OCI-LY3 (cell line): ENCODE results near the gene XRCC5.

Experiments
- EZH2phosphoT487 ChIP-seq: fragments of 200-600 bp; shearing (Covaris generic); IDR thresholded peaks from 2 replicates; pipeline ENCODE4 v1.6.1; 2018; ENCODE audit warnings: antibody characterized with exemption, mixed run types, low read depth
- TF ChIP-seq, protein P1 (sequence below): fragments of 200-600, 300-600 bp; sonication (generic); IDR thresholded peaks from 2 replicates; pipeline ENCODE4 v1.5.1; 2014; ENCODE audit warnings: antibody characterized with exemption, low read length, low read depth

DNA sequence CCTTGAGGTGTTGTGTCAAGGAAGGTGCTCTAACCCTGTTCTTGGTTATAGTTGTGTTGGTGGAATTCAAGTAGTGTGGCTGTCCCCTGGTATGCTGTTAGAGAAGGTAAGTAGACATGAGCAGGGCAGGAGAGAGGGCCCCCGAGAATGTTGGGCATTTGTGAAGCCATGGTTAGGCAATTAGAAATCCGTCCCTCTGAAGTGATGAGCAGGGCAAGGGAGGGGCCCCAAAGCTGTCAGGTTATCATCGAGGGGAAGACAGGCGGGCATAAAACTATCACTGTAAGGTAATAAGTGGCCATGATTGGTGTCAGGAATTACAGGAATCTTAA, 5.2 kb downstream of the XRCC5 start:
- TF ChIP-seq, protein P1, sequence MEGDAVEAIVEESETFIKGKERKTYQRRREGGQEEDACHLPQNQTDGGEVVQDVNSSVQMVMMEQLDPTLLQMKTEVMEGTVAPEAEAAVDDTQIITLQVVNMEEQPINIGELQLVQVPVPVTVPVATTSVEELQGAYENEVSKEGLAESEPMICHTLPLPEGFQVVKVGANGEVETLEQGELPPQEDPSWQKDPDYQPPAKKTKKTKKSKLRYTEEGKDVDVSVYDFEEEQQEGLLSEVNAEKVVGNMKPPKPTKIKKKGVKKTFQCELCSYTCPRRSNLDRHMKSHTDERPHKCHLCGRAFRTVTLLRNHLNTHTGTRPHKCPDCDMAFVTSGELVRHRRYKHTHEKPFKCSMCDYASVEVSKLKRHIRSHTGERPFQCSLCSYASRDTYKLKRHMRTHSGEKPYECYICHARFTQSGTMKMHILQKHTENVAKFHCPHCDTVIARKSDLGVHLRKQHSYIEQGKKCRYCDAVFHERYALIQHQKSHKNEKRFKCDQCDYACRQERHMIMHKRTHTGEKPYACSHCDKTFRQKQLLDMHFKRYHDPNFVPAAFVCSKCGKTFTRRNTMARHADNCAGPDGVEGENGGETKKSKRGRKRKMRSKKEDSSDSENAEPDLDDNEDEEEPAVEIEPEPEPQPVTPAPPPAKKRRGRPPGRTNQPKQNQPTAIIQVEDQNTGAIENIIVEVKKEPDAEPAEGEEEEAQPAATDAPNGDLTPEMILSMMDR = no peak
- TF ChIP-seq EZH2phosphoT487 = no peak
